HepG2 (cell line): ENCODE data around the gene CCDC57. TPM values are rescaled to one million over a fixed set of nuclear protein-coding genes. Genes with fewer than 3 reads are reported as not detected.

Experiments used
- CBX1 ChIP-seq: IDR thresholded peaks from one replicate; pipeline ENCODE4 v1.6.1; 2016; ENCODE audit warnings: antibody characterized with exemption, low read depth
- CEBPB ChIP-seq: IDR thresholded peaks from 2 replicates; pipeline ENCODE4 v1.6.1; 2011; ENCODE audit warnings: low read depth, low read length, improper control_type of control experiment, borderline replicate concordance
- GTF3A ChIP-seq: sonication (generic); formaldehyde crosslinking; conservative IDR thresholded peaks from 2 replicates; pipeline ENCODE4 v1.4.0; 2020; ENCODE audit warnings: mild to moderate bottlenecking, missing genetic modification reagents
- HES4 ChIP-seq: sonication (generic); formaldehyde crosslinking; IDR thresholded peaks from 2 replicates; pipeline ENCODE4 v1.9.0; 2021; ENCODE audit warnings: mild to moderate bottlenecking, missing genetic modification reagents, borderline replicate concordance
- HNRNPL ChIP-seq: fragments of 200-400 bp; formaldehyde crosslinking; IDR thresholded peaks from 2 replicates; pipeline ENCODE4 v1.6.1; 2017; ENCODE audit warnings: mild to moderate bottlenecking, low read depth, low read length
- KDM4B ChIP-seq: sonication (generic); formaldehyde crosslinking; IDR thresholded peaks from 2 replicates; pipeline ENCODE4 v1.4.0; 2020; ENCODE audit warnings: missing genetic modification reagents
- KDM5A ChIP-seq: fragments of 200-600 bp; sonication (generic); IDR thresholded peaks from 2 replicates; pipeline ENCODE4 v1.7.0; 2018; ENCODE audit warnings: antibody characterized with exemption, mild to moderate bottlenecking, low read length, borderline replicate concordance
- NCOA1 ChIP-seq: sonication (generic); formaldehyde crosslinking; IDR thresholded peaks from 2 replicates; pipeline ENCODE4 v1.9.0; 2021; ENCODE audit warnings: missing genetic modification reagents
- NFATC3 ChIP-seq: sonication (generic); formaldehyde crosslinking; IDR thresholded peaks from 2 replicates; pipeline ENCODE4 v1.5.1; 2020; ENCODE audit warnings: mild to moderate bottlenecking, missing genetic modification reagents
- PCBP2 ChIP-seq: fragments of 200-400 bp; formaldehyde crosslinking; optimal IDR thresholded peaks from 2 replicates; pipeline ENCODE3; 2018; ENCODE audit warnings: low read length, low read depth; ENCODE audit not compliant: poor library complexity, severe bottlenecking
- RAD21 ChIP-seq: fragments of 450-650 bp; formaldehyde crosslinking; IDR thresholded peaks from 2 replicates; pipeline ENCODE4 v1.5.0; 2020; ENCODE audit warnings: mild to moderate bottlenecking
- SAFB2 ChIP-seq: sonication (generic); formaldehyde crosslinking; IDR thresholded peaks from 2 replicates; pipeline ENCODE4 v1.5.1; 2020; ENCODE audit warnings: missing genetic modification reagents, low read depth, mild to moderate bottlenecking, borderline replicate concordance
- SPEN ChIP-seq: sonication (generic); formaldehyde crosslinking; IDR thresholded peaks from 2 replicates; pipeline ENCODE4 v1.5.1; 2020; ENCODE audit warnings: low read depth, mild to moderate bottlenecking, missing genetic modification reagents
- SRSF4 ChIP-seq: fragments of 200-400 bp; formaldehyde crosslinking; IDR thresholded peaks from one replicate; pipeline ENCODE4 v1.6.1; 2018; ENCODE audit warnings: mild to moderate bottlenecking, low read depth, low read length, moderate library complexity; ENCODE audit not compliant: poor library complexity, severe bottlenecking
- ZC3H13 ChIP-seq: sonication (generic); formaldehyde crosslinking; IDR thresholded peaks from 2 replicates; pipeline ENCODE4 v1.8.1; 2023; ENCODE audit warnings: mild to moderate bottlenecking, missing genetic modification reagents, moderate library complexity
- ZEB1 ChIP-seq: IDR thresholded peaks from 2 replicates; pipeline ENCODE4 v1.6.1; 2012; ENCODE audit warnings: mild to moderate bottlenecking, low read depth, inconsistent platforms; ENCODE audit not compliant: insufficient replicate concordance
- ZNF138 ChIP-seq: sonication (generic); formaldehyde crosslinking; IDR thresholded peaks from 2 replicates; pipeline ENCODE4 v1.5.0; 2020; ENCODE audit warnings: mild to moderate bottlenecking, low read depth, missing genetic modification reagents
- ZNF224 ChIP-seq: sonication (generic); formaldehyde crosslinking; IDR thresholded peaks from 2 replicates; pipeline ENCODE4 v1.5.0; 2020; ENCODE audit warnings: mild to moderate bottlenecking, missing genetic modification reagents
- ZNF232 ChIP-seq: sonication (generic); formaldehyde crosslinking; IDR thresholded peaks from 2 replicates; pipeline ENCODE4 v1.4.0; 2020; ENCODE audit warnings: missing genetic modification reagents, borderline replicate concordance
- ZNF263 ChIP-seq: sonication (generic); formaldehyde crosslinking; IDR thresholded peaks from 2 replicates; pipeline ENCODE4 v1.4.0; 2020; ENCODE audit warnings: missing genetic modification reagents
- ZNF33B ChIP-seq: sonication (generic); formaldehyde crosslinking; IDR thresholded peaks from 2 replicates; pipeline ENCODE4 v1.5.1; 2020; ENCODE audit warnings: mild to moderate bottlenecking, missing genetic modification reagents
- ZNF605 ChIP-seq: sonication (generic); formaldehyde crosslinking; IDR thresholded peaks from 2 replicates; pipeline ENCODE4 v1.8.0; 2022; ENCODE audit warnings: mild to moderate bottlenecking, missing genetic modification reagents
- ZNF775 ChIP-seq: sonication (generic); formaldehyde crosslinking; IDR thresholded peaks from 2 replicates; pipeline ENCODE4 v1.4.0; 2020; ENCODE audit warnings: missing genetic modification reagents, mild to moderate bottlenecking, moderate library complexity, borderline replicate concordance
- polyA plus RNA-seq, 8 experiments: library from polyadenylated mRNA; depleted of rRNA in 3 of 8; stranded (reverse) in 7 of 8; unstranded in 1 of 8; fragments of >200 nt; fragmentation: Illumina TruSeq in 4 of 8; extraction: Trizol in 4 of 8; gene quantifications; 2 replicates each; pipeline versions ENCODE4 v1.2.1 to v1.2.3, GENCODE V29; 2011 to 2016; ENCODE audit warnings: low read depth in 4 of 8, missing spikeins in 1 of 8, mixed read lengths in 1 of 8; ENCODE audit not compliant: insufficient read depth in 1 of 8
- total RNA-seq, 5 experiments: library from RNA; depleted of rRNA; stranded (reverse); fragments of >200 nt; fragmentation: Illumina TruSeq; extraction: Trizol; gene quantifications; 2 replicates each; pipeline ENCODE4 v1.2.3, GENCODE V29; 2016; ENCODE audit warnings: low read depth in 1 of 5
- TF ChIP-seq, protein P1 (sequence below): sonication (generic); formaldehyde crosslinking; IDR thresholded peaks from 2 replicates; pipeline ENCODE4 v1.8.0; 2022; ENCODE audit warnings: missing genetic modification reagents, mild to moderate bottlenecking, moderate library complexity, borderline replicate concordance
- TF ChIP-seq, protein P2 (sequence below): IDR thresholded peaks from 2 replicates; pipeline ENCODE4 v1.6.1; 2016
- TF ChIP-seq, protein P3 (sequence below): IDR thresholded peaks from 2 replicates; pipeline ENCODE4 v1.6.1; 2016; ENCODE audit warnings: mild to moderate bottlenecking

CCDC57 gene
- total and polyA plus RNA-seq, 2 of the 13 experiments (the other 11 are each of a cell fraction or from before 2014, with no cell fraction given): 59.3 to 59.9 TPM

DNA sequence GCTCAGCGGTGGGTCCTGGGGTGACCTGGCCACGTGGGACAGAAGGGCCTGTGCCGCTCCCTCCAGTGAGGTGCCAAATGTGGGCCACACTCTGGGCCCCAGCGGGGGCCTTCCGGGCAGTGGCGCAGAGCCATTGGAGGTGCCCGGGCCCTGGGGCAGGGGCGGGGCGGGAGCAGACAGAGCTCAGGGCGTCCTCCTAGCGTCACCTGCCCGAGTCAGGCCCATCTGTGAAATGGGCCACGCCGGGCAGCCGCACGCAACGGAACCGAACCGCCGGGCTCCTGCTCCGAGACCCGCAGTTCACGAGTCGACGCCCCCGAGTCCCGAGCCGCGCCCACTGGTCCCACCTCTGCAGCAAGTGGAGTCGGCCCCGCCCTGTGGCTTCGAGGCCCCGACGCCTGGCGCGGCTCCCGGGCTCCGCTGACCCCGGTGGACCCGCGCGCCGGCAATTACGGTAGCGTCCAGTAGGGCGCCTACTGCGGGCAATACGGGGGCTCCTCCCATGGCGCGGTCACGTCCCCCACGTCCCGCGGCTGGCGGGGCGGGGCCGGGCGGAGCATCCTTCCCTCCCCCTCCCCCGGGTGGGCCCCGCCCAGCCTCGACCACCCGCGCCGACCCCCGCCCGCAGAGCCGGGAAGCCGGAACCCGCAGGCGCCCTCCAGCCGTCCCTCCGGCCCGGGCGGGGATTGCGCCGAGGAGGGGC lies 18.1 kb upstream of the CCDC57 start (continued):
- TF ChIP-seq ZNF232 (CRISPR knock-in tag) (peak; percentile 99), ZNF775 (CRISPR knock-in tag) (peak; percentile 83; the same call in 1 of the 2 replicates), ZC3H13 (peak; percentile 95), ZNF33B (CRISPR knock-in tag) (peak; percentile 96), HES4 (CRISPR knock-in tag) (peak; percentile 97), GTF3A (CRISPR knock-in tag) (peak; percentile 93), CBX1 (peak; percentile 58), ZNF263 (peak; percentile 88), PCBP2 (no peak), ZNF605 (CRISPR knock-in tag) (peak; percentile 99), ZNF224 (peak; percentile 98), KDM5A (no peak), KDM4B (CRISPR knock-in tag) (no peak), ZNF138 (peak; percentile 99), ZEB1 (no peak), SRSF4 (no peak), NFATC3 (CRISPR knock-in tag) (peak; percentile 89; the same call in 1 of the 2 replicates), HNRNPL (peak; percentile 96), SAFB2 (CRISPR knock-in tag) (peak; percentile 64), CEBPB (no peak), NCOA1 (CRISPR knock-in tag) (peak; percentile 24), RAD21 (peak; percentile 46; the same call in 1 of the 2 replicates), SPEN (CRISPR knock-in tag) (peak; percentile 80)
- TF ChIP-seq, protein P1, sequence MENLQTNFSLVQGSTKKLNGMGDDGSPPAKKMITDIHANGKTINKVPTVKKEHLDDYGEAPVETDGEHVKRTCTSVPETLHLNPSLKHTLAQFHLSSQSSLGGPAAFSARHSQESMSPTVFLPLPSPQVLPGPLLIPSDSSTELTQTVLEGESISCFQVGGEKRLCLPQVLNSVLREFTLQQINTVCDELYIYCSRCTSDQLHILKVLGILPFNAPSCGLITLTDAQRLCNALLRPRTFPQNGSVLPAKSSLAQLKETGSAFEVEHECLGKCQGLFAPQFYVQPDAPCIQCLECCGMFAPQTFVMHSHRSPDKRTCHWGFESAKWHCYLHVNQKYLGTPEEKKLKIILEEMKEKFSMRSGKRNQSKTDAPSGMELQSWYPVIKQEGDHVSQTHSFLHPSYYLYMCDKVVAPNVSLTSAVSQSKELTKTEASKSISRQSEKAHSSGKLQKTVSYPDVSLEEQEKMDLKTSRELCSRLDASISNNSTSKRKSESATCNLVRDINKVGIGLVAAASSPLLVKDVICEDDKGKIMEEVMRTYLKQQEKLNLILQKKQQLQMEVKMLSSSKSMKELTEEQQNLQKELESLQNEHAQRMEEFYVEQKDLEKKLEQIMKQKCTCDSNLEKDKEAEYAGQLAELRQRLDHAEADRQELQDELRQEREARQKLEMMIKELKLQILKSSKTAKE: peak; percentile 89
- TF ChIP-seq, protein P2, sequence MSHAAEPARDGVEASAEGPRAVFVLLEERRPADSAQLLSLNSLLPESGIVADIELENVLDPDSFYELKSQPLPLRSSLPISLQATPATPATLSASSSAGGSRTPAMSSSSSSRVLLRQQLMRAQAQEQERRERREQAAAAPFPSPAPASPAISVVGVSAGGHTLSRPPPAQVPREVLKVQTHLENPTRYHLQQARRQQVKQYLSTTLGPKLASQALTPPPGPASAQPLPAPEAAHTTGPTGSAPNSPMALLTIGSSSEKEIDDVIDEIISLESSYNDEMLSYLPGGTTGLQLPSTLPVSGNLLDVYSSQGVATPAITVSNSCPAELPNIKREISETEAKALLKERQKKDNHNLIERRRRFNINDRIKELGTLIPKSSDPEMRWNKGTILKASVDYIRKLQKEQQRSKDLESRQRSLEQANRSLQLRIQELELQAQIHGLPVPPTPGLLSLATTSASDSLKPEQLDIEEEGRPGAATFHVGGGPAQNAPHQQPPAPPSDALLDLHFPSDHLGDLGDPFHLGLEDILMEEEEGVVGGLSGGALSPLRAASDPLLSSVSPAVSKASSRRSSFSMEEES: peak; percentile 83
- TF ChIP-seq, protein P3, sequence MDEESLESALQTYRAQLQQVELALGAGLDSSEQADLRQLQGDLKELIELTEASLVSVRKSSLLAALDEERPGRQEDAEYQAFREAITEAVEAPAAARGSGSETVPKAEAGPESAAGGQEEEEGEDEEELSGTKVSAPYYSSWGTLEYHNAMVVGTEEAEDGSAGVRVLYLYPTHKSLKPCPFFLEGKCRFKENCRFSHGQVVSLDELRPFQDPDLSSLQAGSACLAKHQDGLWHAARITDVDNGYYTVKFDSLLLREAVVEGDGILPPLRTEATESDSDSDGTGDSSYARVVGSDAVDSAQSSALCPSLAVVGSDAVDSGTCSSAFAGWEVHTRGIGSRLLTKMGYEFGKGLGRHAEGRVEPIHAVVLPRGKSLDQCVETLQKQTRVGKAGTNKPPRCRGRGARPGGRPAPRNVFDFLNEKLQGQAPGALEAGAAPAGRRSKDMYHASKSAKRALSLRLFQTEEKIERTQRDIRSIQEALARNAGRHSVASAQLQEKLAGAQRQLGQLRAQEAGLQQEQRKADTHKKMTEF: peak; percentile 93
